HEK293 (cell line): ENCODE data around the gene ECT2L.

Experiments used
- ATF2 ChIP-seq: fragments of 450-650 bp; formaldehyde crosslinking; IDR thresholded peaks from 2 replicates; pipeline ENCODE4 v1.5.1; 2016; ENCODE audit warnings: missing biosample characterization, missing genetic modification characterization, low read depth
- CTCF ChIP-seq: fragments of 450-650 bp; formaldehyde crosslinking; IDR thresholded peaks from 2 replicates; pipeline ENCODE4 v1.5.1; 2016; ENCODE audit warnings: missing biosample characterization, missing genetic modification characterization
- GLI2 ChIP-seq: fragments of 450-650 bp; formaldehyde crosslinking; IDR thresholded peaks from 2 replicates; pipeline ENCODE4; 2017; ENCODE audit warnings: missing biosample characterization, missing genetic modification characterization, low read depth, borderline replicate concordance
- KLF10 ChIP-seq: fragments of 450-650 bp; IDR thresholded peaks from 2 replicates; pipeline ENCODE4 v1.5.1; 2018; ENCODE audit warnings: missing biosample characterization, mild to moderate bottlenecking, missing genetic modification characterization
- PBX3 ChIP-seq: sonication (generic); formaldehyde crosslinking; IDR thresholded peaks from 2 replicates; pipeline ENCODE4 v1.8.1; 2022; ENCODE audit warnings: mild to moderate bottlenecking, moderate library complexity, missing genetic modification reagents
- ZNF24 ChIP-seq: fragments of 450-650 bp; formaldehyde crosslinking; IDR thresholded peaks from 2 replicates; pipeline ENCODE4 v1.5.1; 2016; ENCODE audit warnings: missing biosample characterization, missing genetic modification characterization
- ZNF398 ChIP-seq: fragments of 450-650 bp; formaldehyde crosslinking; IDR thresholded peaks from 2 replicates; pipeline ENCODE4 v1.5.1; 2017; ENCODE audit warnings: missing biosample characterization, missing genetic modification characterization
- ZNF416 ChIP-seq: fragments of 450-650 bp; formaldehyde crosslinking; IDR thresholded peaks from 2 replicates; pipeline ENCODE4 v1.5.1; 2016; ENCODE audit warnings: missing biosample characterization, missing genetic modification characterization
- ZNF510 ChIP-seq: fragments of 450-650 bp; formaldehyde crosslinking; IDR thresholded peaks from 2 replicates; pipeline ENCODE4 v1.5.1; 2018; ENCODE audit warnings: mild to moderate bottlenecking, missing genetic modification characterization, missing biosample characterization; ENCODE audit not compliant: insufficient replicate concordance
- ZNF521 ChIP-seq: fragments of 450-650 bp; formaldehyde crosslinking; IDR thresholded peaks from 2 replicates; pipeline ENCODE4 v1.5.1; 2017; ENCODE audit warnings: missing biosample characterization, mild to moderate bottlenecking, missing genetic modification characterization
- ZNF555 ChIP-seq: fragments of 450-650 bp; formaldehyde crosslinking; conservative IDR thresholded peaks from 2 replicates; pipeline ENCODE4 v1.5.1; 2017; ENCODE audit warnings: missing biosample characterization, mild to moderate bottlenecking, missing genetic modification characterization, inconsistent platforms
- ZNF571 ChIP-seq: fragments of 450-650 bp; formaldehyde crosslinking; IDR thresholded peaks from 2 replicates; pipeline ENCODE4 v1.5.0; 2017; ENCODE audit warnings: missing biosample characterization, missing genetic modification characterization
- ZNF580 ChIP-seq: fragments of 450-650 bp; formaldehyde crosslinking; IDR thresholded peaks from 2 replicates; pipeline ENCODE4 v1.5.1; 2016; ENCODE audit warnings: missing biosample characterization, missing genetic modification characterization
- ZNF585B ChIP-seq: fragments of 450-650 bp; formaldehyde crosslinking; IDR thresholded peaks from 2 replicates; pipeline ENCODE4 v1.5.1; 2016; ENCODE audit warnings: missing biosample characterization, missing genetic modification characterization
- ZNF654 ChIP-seq: fragments of 450-650 bp; formaldehyde crosslinking; IDR thresholded peaks from 2 replicates; pipeline ENCODE4 v1.5.1; 2016; ENCODE audit warnings: low read depth, missing biosample characterization, missing genetic modification characterization
- ZNF658 ChIP-seq: fragments of 450-650 bp; formaldehyde crosslinking; IDR thresholded peaks from 2 replicates; pipeline ENCODE4; 2016; ENCODE audit warnings: missing biosample characterization, missing genetic modification characterization
- ZNF660 ChIP-seq: fragments of 450-650 bp; IDR thresholded peaks from 2 replicates; pipeline ENCODE4 v1.5.1; 2018; ENCODE audit warnings: missing biosample characterization, mild to moderate bottlenecking, missing genetic modification characterization
- ZNF701 ChIP-seq: fragments of 450-650 bp; formaldehyde crosslinking; IDR thresholded peaks from 2 replicates; pipeline ENCODE4 v1.5.1; 2016; ENCODE audit warnings: missing biosample characterization, missing genetic modification characterization
- ZNF843 ChIP-seq: fragments of 450-650 bp; formaldehyde crosslinking; IDR thresholded peaks from 2 replicates; pipeline ENCODE4 v1.5.1; 2016; ENCODE audit warnings: missing biosample characterization, missing genetic modification characterization
- ZXDB ChIP-seq: fragments of 450-650 bp; formaldehyde crosslinking; IDR thresholded peaks from 2 replicates; pipeline ENCODE4 v1.5.1; 2016; ENCODE audit warnings: missing biosample characterization, missing genetic modification characterization
- TF ChIP-seq, protein P1 (sequence below): fragments of 450-650 bp; IDR thresholded peaks from 2 replicates; pipeline ENCODE4 v1.5.1; 2018; ENCODE audit warnings: missing biosample characterization, mild to moderate bottlenecking, missing genetic modification characterization
- TF ChIP-seq, protein P2 (sequence below): fragments of 450-650 bp; formaldehyde crosslinking; IDR thresholded peaks from 2 replicates; pipeline ENCODE4 v1.5.1; 2016; ENCODE audit warnings: missing biosample characterization, missing genetic modification characterization
- TF ChIP-seq, protein P3 (sequence below): fragments of 450-650 bp; formaldehyde crosslinking; IDR thresholded peaks from 2 replicates; pipeline ENCODE4 v1.5.1; 2017; ENCODE audit warnings: missing biosample characterization, missing genetic modification characterization

The ECT2L gene

GRCh38 chr6:138833816-138834539, 38.1 kb downstream of the ECT2L start (continued):
- TF ChIP-seq, protein P1, sequence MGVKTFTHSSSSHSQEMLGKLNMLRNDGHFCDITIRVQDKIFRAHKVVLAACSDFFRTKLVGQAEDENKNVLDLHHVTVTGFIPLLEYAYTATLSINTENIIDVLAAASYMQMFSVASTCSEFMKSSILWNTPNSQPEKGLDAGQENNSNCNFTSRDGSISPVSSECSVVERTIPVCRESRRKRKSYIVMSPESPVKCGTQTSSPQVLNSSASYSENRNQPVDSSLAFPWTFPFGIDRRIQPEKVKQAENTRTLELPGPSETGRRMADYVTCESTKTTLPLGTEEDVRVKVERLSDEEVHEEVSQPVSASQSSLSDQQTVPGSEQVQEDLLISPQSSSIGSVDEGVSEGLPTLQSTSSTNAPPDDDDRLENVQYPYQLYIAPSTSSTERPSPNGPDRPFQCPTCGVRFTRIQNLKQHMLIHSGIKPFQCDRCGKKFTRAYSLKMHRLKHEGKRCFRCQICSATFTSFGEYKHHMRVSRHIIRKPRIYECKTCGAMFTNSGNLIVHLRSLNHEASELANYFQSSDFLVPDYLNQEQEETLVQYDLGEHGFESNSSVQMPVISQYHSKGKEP (tag by site-specific recombination), result peak; percentile 26; the same call in 1 of the 2 replicates
- TF ChIP-seq, protein P2, sequence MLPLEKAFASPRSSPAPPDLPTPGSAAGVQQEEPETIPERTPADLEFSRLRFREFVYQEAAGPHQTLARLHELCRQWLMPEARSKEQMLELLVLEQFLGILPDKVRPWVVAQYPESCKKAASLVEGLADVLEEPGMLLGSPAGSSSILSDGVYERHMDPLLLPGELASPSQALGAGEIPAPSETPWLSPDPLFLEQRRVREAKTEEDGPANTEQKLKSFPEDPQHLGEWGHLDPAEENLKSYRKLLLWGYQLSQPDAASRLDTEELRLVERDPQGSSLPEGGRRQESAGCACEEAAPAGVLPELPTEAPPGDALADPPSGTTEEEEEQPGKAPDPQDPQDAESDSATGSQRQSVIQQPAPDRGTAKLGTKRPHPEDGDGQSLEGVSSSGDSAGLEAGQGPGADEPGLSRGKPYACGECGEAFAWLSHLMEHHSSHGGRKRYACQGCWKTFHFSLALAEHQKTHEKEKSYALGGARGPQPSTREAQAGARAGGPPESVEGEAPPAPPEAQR (tag by site-specific recombination), result no peak
- TF ChIP-seq GLI2 (tag by site-specific recombination) (0 out of 2 replicates have a peak, but pooled peaks have one; percentile 6), ZNF658 (tag by site-specific recombination) (no peak), ZNF521 (no peak), ZNF654 (tag by site-specific recombination) (no peak), PBX3 (CRISPR knock-in tag) (no peak), ZNF510 (tag by site-specific recombination) (no peak), ZXDB (tag by site-specific recombination) (0 out of 2 replicates have a peak, but pooled peaks have one; percentile 23), ZNF398 (tag by site-specific recombination) (0 out of 2 replicates have a peak, but pooled peaks have one; percentile 17), ZNF416 (tag by site-specific recombination) (no peak), ATF2 (no peak), ZNF843 (tag by site-specific recombination) (peak; percentile 70), ZNF585B (tag by site-specific recombination) (no peak), ZNF660 (tag by site-specific recombination) (no peak), ZNF580 (tag by site-specific recombination) (no peak), CTCF (tag by site-specific recombination) (no peak), KLF10 (tag by site-specific recombination) (no peak), ZNF701 (no peak), ZNF571 (no peak), ZNF24 (tag by site-specific recombination) (no peak), ZNF555 (tag by site-specific recombination) (no peak)
- TF ChIP-seq, protein P3, sequence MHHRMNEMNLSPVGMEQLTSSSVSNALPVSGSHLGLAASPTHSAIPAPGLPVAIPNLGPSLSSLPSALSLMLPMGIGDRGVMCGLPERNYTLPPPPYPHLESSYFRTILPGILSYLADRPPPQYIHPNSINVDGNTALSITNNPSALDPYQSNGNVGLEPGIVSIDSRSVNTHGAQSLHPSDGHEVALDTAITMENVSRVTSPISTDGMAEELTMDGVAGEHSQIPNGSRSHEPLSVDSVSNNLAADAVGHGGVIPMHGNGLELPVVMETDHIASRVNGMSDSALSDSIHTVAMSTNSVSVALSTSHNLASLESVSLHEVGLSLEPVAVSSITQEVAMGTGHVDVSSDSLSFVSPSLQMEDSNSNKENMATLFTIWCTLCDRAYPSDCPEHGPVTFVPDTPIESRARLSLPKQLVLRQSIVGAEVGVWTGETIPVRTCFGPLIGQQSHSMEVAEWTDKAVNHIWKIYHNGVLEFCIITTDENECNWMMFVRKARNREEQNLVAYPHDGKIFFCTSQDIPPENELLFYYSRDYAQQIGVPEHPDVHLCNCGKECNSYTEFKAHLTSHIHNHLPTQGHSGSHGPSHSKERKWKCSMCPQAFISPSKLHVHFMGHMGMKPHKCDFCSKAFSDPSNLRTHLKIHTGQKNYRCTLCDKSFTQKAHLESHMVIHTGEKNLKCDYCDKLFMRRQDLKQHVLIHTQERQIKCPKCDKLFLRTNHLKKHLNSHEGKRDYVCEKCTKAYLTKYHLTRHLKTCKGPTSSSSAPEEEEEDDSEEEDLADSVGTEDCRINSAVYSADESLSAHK (tag by site-specific recombination), result peak; percentile 56
